Sigmoid colon (tissue), 4 donors: ENCODE data around the gene KCNH4.

Source experiments
- EP300 ChIP-seq, 4 donors: sonication (generic); formaldehyde crosslinking; IDR thresholded peaks; one replicate each; pipeline ENCODE4 v1.6.1; 2017; ENCODE audit warnings: antibody characterized with exemption in 4 of 4
- POLR2A ChIP-seq, 2 donors: fragments of 450-650 bp; IDR thresholded peaks; one replicate each; pipeline ENCODE4 v1.6.1; 2016; ENCODE audit warnings: antibody characterized with exemption in 2 of 2, mild to moderate bottlenecking in 2 of 2, moderate library complexity in 2 of 2
- POLR2AphosphoS5 ChIP-seq, 4 donors: sonication (generic); formaldehyde crosslinking; IDR thresholded peaks; one replicate each; pipeline ENCODE4 v1.6.1; 2017; ENCODE audit warnings: antibody characterized with exemption in 4 of 4
- TF ChIP-seq, protein P1 (sequence below), 4 experiments: fragments of 450-650 bp in 3 of 4; fragments of 200-600 bp in 1 of 4; IDR thresholded peaks; one replicate each; pipeline ENCODE4 v1.5.1; 2016 to 2019; ENCODE audit warnings: antibody characterized with exemption in 4 of 4, mild to moderate bottlenecking in 3 of 4, moderate library complexity in 2 of 4

DNA sequence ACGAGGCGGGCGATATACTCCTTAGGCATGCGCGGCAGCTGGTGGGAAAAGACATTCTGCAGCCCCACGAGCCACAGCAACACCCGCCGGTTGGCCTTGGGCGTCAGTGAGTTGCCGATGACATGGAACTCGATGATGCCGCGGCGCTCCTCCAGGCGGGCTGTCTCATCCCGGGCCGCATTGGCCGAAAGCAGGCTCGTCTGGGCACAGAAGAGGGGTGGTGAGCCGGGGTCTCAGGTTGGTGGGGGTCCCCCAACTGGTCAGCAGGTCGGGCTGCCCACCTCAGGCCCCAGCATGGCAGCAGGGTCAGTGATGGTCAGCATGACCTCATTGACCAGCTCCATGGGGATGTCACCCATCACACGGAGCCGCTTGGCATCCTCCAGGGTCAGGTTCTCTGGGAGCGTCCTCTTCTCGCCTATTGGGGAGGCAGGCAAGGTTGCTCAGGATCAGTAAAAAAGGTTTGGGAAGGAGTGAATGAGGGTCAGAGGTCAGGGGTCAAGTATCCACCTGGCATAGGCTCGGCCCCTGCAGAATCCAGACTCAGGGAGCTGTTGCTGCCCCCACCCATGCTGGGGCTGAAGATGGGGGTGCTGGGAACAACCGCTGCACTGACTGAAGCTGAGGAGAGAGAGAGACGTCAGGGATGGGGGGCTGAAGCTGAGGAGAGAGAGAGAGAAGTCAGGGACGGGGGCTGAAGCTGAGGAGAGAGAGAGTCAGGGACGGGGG, 63.4 kb downstream of the KCNH4 start:
- TF ChIP-seq, protein P1, sequence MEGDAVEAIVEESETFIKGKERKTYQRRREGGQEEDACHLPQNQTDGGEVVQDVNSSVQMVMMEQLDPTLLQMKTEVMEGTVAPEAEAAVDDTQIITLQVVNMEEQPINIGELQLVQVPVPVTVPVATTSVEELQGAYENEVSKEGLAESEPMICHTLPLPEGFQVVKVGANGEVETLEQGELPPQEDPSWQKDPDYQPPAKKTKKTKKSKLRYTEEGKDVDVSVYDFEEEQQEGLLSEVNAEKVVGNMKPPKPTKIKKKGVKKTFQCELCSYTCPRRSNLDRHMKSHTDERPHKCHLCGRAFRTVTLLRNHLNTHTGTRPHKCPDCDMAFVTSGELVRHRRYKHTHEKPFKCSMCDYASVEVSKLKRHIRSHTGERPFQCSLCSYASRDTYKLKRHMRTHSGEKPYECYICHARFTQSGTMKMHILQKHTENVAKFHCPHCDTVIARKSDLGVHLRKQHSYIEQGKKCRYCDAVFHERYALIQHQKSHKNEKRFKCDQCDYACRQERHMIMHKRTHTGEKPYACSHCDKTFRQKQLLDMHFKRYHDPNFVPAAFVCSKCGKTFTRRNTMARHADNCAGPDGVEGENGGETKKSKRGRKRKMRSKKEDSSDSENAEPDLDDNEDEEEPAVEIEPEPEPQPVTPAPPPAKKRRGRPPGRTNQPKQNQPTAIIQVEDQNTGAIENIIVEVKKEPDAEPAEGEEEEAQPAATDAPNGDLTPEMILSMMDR (IDR thresholded peaks at IDR 0.05), result no peak
- no peak for TF ChIP-seq POLR2AphosphoS5 (IDR thresholded peaks at IDR 0.05)
- TF ChIP-seq POLR2A (IDR thresholded peaks at IDR 0.05), result no peak
- no peak for TF ChIP-seq EP300 (IDR thresholded peaks at IDR 0.05)
